ENCODE results near the gene APBB2.
"Not testable (repeated sequence)": the region's sequence is repeated elsewhere in the genome, so short reads cannot be mapped to it uniquely, and the experiment has no call there.

Gene APBB2

DNA sequence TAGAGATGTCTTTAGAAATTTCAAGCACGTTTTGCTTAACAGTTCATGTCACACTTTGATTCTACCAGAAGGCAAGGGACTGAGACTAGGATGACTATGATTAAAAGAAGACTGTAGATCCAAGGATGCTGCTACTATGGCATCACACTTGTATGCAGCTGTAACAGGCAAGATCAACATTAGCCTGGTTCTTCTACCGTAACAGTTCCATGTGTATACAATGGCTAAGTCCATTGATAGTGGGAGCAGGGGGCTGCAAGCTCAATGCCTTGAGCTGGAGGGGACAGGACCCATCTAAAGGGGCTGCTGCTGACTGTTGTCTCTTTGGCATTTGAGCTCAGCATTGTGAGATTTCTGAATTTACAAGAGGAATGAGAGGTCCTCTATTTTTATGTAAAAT, 212.0 kb downstream of the APBB2 start:
- DNase-seq: no peak

DNA sequence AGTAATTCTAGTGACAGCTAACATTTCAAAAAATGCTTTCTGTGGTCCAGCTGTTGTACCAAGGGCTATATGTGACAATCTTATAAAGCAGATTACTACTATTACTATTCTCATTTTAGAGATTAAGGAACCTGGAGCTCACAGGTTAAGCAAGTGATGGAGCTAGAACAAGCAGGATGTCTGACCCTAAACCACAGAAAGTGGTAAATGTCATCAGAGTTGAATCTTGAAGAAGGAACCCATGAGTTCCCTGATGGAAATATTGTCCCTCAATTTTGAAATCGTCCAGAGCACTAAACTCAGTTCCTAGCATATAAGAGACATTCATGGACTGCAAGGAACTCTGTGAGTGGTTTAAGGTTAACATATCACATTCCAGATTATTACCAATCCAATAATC, 214.0 kb downstream of the APBB2 start:
- no peak for DNase-seq

DNA sequence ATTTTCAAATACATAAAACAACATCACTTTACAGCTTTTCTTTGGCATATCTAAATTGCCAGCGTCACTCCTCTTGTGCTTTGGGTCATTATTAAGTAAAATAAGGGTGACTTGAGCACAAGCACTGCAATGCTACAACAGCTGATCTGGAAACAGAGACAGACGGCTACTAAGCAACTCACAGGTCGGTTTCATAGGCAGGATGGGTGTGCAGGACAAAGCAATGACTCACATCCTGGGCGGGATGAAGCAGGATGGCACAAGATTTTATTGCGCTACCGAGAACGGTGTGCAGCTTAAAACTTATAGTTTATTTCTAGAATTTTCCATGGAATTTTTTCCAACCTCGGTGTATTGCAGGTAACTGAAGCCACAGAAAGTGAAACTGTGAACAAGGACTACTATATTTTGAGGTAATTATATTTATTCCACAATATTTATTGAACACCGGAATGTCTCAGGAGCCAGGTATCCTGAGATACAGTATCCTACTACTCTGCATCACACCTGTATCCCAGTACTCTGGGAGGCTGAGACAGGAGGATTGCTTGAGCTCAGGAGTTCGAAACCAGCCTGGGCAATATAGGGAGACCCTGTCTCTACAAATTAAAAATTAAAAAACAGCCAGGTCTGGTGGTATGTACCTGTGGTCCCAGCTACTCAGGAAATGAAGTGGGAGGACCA, 215.5 kb downstream of the APBB2 start:
- peak in 1 of 2 donors; percentile 42 for DNase-seq

DNA sequence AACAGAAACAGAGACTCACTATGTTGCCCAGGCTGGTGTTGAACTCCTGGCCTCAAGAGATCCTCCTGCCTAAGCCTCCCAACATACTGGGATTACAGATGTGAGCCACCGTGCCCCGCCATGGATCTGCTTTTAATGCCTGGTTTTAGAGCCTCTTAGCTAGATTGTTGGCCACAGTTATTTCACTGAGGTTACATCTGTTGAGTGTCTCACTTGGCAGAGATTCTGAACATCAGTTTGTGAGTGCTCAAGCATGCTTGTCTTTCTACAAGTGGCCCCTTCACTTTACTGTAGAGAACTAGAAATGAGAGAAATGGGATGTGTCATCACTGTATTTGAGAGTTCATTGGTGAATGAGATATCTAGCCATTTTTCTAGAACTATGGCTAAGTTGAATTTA, 218.5 kb downstream of the APBB2 start:
- no peak for DNase-seq

DNA sequence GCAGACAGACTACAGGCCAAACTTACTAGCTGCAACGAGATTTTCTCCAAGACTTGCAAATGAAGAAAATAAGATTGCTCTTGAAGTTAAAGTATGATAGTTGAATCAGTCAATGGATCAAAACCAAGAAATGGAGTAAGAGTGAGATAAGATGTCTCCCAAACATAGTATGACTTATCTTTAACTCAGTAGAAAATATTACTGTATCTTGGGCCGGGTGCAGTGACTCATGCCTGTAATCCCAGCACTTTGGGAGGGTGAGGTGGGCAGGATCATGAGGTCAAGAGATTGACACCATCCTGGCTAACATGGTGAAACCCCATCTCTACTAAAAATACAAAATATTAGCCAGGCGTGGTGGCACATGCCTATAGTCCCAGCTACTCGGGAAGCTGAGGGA, 220.0 kb downstream of the APBB2 start:
- not testable (repeated sequence) for DNase-seq

DNA sequence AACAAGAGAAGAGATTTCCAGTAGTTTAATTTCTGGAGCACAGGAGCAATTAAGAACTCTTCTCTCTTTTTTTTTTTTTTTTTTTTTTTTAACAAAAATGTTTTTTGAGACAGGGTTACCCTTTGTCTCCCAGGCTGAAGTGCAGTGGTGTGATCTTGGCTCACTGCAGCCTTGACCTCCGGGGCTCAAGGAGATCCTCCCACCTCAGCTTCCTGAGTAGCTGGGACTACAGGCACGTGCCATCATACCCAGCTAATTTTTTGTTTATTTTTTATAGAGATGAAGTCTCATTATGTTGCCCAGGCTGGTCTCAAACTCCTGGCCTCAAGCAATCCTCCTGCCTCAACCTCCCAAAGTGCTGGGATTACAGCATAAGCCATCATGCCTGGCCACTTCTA, 221.0 kb downstream of the APBB2 start:
- DNase-seq: not testable (repeated sequence)

DNA sequence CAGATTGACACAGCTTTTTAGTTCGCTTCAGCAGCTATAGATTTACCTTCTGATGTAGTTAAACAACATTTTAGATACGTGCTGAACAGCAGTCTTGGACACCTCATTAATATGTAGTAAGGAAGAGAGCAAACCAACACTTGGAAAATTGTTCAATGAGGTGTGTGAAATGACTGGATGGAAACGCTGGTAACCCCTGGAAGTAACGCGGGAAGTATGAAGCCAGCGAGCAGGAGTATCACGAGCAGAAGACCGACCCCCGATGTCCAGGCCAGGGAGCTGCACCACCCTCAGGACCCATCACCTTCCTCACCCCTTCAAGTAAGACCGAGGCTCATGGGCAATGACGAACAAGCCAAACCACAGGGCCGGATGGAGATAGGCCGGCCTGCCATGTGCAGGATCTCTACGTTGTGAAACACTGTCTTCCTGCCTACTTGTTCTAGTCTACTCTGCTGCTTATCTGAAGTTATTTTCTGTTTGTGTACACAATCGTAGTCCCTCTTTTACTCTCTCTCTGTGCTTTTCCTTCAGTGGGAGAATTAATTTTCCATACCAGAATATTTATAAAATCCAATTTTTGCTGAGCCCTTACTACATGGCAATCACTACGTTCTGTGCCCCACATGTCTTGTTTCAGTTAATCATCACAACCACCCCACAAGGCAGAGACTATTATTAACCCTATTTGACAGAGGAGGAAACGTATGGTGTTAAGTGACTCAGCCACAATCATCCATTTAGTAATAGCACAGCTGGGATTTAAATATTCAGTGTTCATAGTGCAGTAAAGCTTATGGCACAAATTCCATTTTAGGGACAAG, 221.7 kb downstream of the APBB2 start:
- peak in 1 of 2 donors; percentile 33 for DNase-seq

DNA sequence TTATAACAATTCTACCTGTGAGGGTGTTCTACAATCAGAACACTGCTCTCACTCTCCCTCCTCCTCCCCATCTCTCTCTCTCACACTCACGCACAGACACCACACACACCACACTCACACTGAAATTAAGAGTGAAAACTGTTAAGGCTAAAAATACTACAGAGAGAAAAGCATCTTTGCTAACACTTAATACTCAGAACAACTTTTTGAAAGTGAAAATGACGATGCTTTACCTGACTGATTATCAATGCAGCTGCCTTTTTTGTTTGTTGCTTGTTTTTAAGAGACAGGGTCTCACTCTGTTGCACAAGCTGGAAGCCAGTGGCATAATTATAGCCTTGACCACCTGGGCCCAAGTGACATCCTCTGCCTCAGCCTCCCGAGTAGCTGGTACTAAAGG, 222.4 kb downstream of the APBB2 start:
- DNase-seq: no peak

DNA sequence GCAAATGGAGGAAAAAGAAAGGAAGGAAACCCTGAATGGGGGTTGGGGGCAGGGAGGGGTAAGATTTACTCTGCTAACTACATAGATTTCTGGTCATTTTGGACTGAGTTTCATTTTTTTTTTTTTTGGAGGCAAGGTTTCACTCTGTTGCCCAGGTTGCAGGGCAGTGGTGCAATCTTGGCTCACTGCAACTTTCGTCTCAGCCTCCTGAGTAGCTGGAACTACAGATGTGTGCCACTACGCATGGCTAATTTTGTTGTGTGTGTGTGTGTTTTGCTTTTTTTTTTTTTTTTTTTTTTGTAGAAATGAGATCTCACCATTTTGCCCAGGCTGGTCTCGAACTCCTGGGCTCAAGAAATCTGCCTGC, 223.5 kb downstream of the APBB2 start:
- DNase-seq: no peak

DNA sequence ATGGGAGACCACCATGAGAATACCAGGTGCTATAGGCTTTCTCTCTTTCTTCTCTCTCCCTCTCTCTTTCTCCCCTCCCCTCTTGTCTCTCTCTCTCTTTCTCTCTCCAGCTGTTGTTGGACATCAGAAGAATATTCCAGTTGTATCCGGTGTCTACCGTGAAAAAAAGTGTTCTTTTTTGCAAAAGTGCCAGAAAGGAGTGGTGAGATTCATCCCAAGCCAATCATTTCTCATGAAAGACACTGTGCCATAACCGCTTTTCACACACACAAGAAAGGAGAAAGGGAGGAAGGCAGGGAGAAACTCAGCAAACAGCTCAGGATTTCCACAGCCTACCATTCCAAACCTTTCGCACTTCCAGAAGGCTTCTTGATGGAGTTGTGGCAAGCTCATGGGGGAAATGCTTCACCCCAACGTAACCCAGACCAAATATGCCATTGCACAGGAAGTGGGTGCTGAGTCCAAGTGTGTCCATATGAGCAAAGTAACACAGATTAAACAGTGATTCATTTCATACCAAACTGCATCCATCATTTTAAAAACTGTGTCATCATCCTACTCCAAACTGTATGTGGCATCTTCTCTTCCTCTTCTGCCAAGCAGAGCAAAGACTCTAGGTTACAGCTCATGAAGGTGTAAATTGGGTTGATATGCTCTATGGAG, 224.0 kb downstream of the APBB2 start:
- DNase-seq: peak in 1 of 2 donors; percentile 10

DNA sequence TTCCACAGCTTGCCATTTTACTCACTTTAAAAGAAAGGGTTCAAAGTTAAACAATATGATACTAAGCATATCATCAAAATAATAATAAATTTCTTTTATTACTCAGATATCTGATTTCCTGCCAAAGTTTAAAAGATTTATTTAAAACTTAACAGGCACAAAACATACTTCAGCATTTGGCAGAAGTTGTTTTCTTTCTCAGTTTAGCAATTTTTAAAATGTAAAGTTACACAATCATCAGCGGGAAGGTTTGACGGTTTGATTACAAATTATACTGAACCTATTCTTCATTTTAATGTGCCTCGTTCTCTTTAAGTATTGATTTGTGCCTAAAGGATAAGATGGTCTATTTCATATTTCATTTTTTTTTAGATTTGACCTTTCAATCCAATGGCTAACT, 227.2 kb downstream of the APBB2 start:
- no peak for DNase-seq

DNA sequence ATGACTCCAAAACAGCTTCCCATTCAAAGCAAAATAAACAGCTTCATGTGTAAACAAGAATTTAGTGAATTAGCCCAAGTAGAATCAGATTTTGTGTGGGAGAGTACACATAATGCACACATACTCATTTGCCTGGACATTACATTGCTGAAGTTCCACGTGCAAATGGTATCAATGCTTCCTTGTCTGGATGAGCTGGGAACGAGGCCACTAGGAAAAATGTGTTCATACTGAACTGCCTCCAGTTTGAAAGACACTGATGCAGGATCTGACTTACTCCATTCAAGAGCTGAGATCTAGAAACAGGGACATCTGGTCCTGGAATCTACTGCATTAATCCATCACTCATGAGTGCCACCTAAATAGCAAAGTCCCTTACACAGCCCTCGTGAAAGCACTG, 228.0 kb downstream of the APBB2 start:
- DNase-seq: no peak

DNA sequence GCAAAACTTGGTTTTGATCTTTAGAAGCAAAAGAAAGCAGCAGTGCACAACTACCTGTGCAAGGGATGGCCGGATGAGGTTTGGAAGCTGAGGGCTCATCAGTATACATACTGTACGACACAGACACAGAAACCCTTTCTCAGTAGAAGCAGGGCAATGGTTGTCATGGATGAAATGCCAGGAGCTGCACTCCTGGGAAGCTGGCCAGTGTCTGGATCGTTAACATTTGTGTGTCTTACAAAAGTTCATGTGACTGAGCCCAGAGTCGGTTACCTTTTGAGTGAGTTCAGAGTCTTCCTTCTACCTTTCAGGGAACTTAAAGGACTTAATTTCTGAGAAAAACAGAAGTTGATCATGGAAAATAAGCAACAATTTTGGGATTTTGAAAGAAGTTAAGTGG, 230.3 kb downstream of the APBB2 start:
- DNase-seq: no peak

DNA sequence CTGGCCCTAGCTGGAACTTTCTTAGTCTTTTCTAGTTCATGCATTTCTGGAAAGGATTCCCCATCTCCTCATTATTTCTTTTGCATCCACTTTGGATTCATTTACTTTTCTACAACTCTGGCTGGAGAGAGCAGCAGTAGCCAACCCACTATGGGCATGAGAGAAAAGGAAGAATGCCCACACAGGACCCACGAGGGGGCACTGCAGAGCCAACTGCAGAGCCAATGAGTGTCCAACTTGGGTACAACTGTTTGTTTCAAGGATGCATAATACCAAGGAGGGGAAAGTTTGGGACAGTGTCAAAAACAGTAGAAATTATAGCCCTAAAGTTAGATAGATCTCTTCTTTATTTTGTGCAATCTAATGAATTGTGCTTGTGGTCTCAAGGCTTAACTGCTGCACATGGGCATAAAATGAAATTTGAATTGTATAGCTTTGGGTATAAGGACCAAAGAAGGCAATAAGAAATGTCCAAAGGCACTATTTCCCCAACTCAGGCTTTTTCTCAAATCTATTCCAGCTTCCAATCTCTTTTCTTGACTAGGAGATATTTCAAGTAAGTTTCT, 233.9 kb downstream of the APBB2 start:
- DNase-seq: no peak

DNA sequence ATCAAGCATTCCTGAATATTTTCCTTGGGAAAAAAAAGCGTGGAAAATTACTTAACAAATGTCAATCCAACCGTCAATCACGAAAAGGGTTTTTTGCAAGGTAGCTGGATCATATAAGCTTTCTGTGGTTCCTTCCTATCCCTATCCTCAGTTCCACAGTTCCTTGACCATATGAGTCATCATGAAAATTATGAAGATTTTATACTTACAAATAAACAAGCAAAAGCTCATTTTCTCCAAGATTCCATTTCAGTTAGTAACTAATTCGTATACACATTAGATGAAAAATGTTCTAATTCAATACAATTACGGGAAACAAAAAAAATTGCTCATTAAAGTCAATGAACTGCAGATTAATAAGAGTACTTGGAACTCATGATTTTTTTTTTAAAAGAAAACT, 235.8 kb downstream of the APBB2 start:
- no peak for DNase-seq

DNA sequence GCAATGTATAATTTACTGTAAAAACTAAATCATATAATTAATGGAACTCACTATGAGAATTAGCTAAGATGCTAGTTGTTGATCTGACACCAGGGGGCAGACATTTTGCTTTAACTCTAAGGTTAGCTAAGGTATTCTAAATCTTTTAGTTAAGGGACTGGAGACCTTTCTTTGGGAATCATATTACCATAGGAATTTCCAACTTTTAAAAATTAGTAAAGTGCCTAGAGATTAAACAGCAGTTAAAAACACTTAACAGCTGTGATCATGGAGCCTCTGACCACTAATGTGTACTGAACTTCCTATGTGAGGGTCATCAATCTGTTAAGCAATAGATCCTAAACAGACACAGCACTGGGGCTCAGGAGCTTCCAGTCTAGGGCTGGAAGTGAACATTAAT, 238.0 kb downstream of the APBB2 start:
- DNase-seq: peak in 1 of 2 donors; percentile 7

DNA sequence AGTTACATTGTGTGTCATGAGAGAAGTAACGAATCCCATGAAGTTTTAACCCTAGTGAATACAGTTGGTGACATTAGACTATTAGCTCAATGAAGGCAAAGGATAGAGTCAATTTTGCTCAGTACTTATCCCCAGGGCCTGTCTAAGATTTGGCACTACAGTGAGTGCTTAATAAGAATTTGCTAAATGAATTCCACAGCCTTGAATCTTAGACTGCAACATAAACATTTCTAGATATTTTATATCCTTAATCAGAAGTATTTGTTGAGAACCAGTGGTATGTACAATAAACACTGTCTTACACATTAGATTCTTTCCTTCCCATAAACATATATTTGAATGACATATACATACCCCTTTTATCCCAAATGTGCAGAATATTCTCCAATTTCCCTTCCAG, 241.6 kb downstream of the APBB2 start:
- no peak for DNase-seq

DNA sequence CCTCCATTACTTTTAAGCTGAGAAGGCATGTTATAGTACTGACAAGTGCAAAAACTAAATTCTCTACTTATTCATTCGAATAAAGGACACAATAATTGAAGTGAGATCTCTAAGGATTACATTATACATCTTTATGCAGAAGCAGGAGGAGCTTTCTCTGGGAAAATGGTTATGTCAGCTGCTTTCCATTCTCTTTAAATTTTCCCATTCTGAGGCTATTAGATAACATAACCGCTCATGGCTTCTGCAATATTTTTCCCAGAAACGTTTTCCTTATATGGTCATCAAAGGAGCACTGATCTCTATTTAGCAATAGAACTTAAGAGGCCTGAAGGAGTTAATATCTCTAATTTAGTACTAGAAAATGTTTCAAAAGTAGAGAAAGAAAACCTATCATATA, 243.0 kb downstream of the APBB2 start:
- no peak for DNase-seq

DNA sequence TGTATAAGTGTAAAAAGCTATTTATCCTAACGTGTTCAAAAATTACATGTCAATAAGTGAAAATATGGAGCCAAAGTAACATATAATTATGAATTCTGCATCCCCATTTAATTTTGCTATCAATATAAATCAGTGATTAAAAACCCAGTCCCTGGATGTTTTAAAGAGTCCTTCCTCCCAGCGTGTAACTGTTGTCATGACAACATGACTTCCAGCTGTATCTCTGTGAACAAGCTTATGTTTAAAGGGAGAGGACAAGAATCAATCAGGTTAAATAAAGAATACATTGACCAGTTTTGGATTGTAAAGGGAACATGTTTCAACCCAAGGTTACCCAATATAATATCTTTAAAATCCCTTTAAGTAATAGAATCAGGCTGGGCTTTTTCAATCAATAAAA, 244.8 kb downstream of the APBB2 start:
- no peak for DNase-seq

DNA sequence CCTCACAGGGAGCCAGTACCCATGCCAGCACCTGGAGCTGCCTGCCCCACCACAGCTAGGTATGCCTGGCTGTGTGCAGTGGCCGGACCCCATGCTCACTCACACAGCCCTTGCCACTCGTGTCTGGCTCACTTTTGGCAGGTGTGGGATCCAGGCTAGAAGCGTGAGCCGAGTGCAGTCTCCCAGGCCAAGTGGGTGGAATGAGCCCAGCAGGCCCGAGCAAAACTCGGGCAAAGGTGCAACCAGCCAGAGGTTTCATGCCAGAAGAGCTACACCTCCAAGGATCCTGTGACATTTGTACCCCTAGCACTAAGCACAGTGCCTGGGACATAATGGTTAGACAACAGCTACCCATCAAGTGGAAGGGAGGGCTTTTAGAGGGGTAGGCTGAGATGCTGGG, 246.8 kb downstream of the APBB2 start:
- no peak for DNase-seq

DNA sequence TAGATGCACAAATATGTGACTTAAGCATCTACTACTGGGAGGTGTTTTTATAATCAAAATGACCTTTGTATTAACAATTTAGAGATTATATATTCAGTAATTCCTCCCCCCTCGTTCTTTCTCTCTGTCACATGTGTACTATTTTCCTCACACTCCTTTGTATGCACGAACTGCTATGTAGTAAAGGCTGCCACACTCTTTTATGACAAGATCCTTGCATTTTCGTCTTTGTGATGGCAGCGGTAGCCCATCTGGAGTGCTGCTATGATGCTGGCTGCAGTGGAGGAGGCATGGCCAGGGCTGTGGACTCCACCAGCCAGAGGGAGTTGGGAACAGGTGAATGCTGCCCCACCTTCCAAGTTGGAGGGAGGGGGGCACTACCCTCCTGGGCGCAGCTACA, 248.3 kb downstream of the APBB2 start:
- DNase-seq: no peak

DNA sequence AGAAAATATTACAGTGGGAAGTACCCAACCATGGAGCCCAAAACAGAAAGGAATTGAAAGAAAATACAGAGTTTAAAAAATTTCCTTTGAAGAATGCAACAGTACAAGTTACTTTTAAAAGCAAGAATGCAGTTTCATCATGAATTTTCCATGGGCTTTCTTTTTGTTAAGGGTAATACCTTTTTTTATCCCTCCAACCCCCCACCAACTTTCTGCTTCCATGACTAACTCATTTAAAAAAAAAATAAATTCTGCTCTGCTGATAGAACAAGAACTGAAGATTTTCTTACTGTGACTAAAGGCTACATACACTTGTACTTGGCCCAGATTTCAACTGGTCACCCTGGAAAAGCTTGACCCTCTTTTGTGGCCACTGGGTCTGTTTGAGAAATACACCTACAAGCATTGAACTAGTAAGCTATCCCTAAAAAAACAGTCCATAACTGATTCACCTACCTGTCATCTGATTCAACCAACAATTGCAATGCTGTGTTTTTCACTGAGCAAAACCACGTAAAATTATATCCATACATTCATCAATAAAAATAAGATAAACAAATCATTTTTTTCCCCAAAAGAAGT, 250.4 kb downstream of the APBB2 start:
- no peak for DNase-seq

DNA sequence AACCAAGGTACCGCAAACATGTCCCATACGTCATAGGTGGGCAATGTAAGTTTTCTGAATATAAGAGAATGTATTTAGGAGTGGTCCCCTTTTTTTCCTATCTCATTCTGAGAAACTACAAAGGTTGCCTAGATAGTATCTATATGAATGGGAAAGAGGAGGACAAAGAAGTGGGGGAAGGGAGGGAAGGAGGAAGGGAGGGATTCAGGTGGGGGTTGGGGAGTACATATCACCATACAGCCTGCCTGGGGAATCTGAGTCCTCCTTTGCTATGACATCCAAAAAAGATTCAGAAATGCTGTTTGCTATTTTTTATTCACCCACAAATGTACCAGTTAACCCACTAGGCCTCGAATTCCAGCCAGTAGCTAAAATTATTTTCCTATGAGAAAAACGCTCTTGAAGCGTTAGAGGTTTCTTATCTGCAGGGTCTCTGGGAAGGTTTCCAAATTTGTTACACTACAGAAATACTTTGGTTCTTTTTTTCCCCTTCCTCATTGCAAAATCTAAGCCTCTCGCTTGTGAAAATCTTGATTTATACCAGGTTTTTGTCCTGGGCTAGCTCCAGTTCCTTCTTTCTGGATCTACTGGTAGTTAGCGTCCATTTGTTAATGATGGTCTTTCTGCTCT, 251.7 kb downstream of the APBB2 start:
- DNase-seq: no peak
